K562 (cell line): ENCODE results near the gene MYADML2. TPM values are rescaled to one million over a fixed set of nuclear protein-coding genes. Genes with fewer than 3 reads are reported as not detected.

Experiments used
- AFF4 ChIP-seq: sonication (generic); formaldehyde crosslinking; IDR thresholded peaks from 2 replicates; pipeline ENCODE4 v1.8.0; 2023; ENCODE audit warnings: mild to moderate bottlenecking, missing genetic modification reagents
- BRF2 ChIP-seq: IDR thresholded peaks from 3 replicates; pipeline ENCODE4 v1.6.1; 2011; ENCODE audit warnings: borderline replicate concordance, mild to moderate bottlenecking; ENCODE audit not compliant: insufficient read length, insufficient read depth
- CHD2 ChIP-seq: IDR thresholded peaks from 2 replicates; pipeline ENCODE4 v1.6.1; 2011; ENCODE audit warnings: low read depth, low read length
- GABPB2 ChIP-seq: fragments of 250-450 bp; sonication (Bioruptor Pico); conservative IDR thresholded peaks from 2 replicates; pipeline ENCODE4 v1.5.1; 2021; ENCODE audit warnings: mild to moderate bottlenecking
- HCFC1 ChIP-seq: IDR thresholded peaks from 2 replicates; pipeline ENCODE4 v1.6.1; 2012; ENCODE audit warnings: low read depth, low read length, improper control_type of control experiment
- NR2C2 ChIP-seq, 2 experiments: fragments of 200-800 bp in 1 of 2; sonication (Bioruptor generic) in 1 of 2; sonication (generic) in 1 of 2; formaldehyde crosslinking in 1 of 2; IDR thresholded peaks; 2 replicates each; pipeline versions ENCODE4 v1.6.1 to v1.8.0; 2016 to 2022; ENCODE audit warnings: mild to moderate bottlenecking in 1 of 2, missing compliant biosample characterization in 1 of 2, missing genetic modification characterization in 1 of 2, missing genetic modification reagents in 1 of 2
- NRF1 ChIP-seq, 2 experiments: fragments of 450-650 bp; IDR thresholded peaks in 1 of 2; conservative IDR thresholded peaks in 1 of 2; 2 replicates each; pipeline ENCODE4 v1.6.1; 2014; ENCODE audit warnings: mild to moderate bottlenecking in 2 of 2
- TOE1 ChIP-seq, 2 experiments: fragments of 450-650 bp in 1 of 2; sonication (generic) in 1 of 2; formaldehyde crosslinking in 1 of 2; IDR thresholded peaks; 2 replicates each; pipeline versions ENCODE4 v1.7.1 to v1.8.0; 2016 to 2022; ENCODE audit warnings: borderline replicate concordance in 2 of 2, mild to moderate bottlenecking in 2 of 2, antibody characterized with exemption in 1 of 2, inconsistent platforms in 1 of 2, low read depth in 1 of 2, missing genetic modification reagents in 1 of 2, moderate library complexity in 1 of 2
- YY1 ChIP-seq, 3 experiments: IDR thresholded peaks; 2 replicates each; pipeline ENCODE4 v1.6.1; 2011; ENCODE audit warnings: low read length in 2 of 3, mild to moderate bottlenecking in 2 of 3, moderate library complexity in 2 of 3, borderline replicate concordance in 1 of 3, control low read depth in 1 of 3, low read depth in 1 of 3; ENCODE audit not compliant: insufficient read depth in 3 of 3, insufficient replicate concordance in 2 of 3, control insufficient read depth in 1 of 3, insufficient read length in 1 of 3; ENCODE audit errors: extremely low read depth in 1 of 3
- ZBTB2 ChIP-seq: fragments of 450-650 bp; IDR thresholded peaks from 2 replicates; pipeline ENCODE4 v1.6.1; 2016; ENCODE audit warnings: antibody characterized with exemption
- ZSCAN29 ChIP-seq: fragments of 450-650 bp; IDR thresholded peaks from 2 replicates; pipeline ENCODE4 v1.6.1; 2017
- polyA plus RNA-seq, 8 experiments: library from polyadenylated mRNA; depleted of rRNA in 4 of 8; stranded (reverse) in 5 of 8; unstranded in 3 of 8; fragments of >200 nt; fragmentation: Nextera tagmentation in 2 of 8; fragmentation: Illumina TruSeq in 1 of 8; extraction: Ambion mirVana in 2 of 8; extraction: Trizol in 1 of 8; gene quantifications; 2 replicates each; pipeline versions ENCODE4 v1.2.1 to v1.2.3, GENCODE V29; 2011 to 2014; ENCODE audit warnings: inconsistent platforms in 1 of 8, missing spikeins in 1 of 8
- total RNA-seq, 7 experiments: library from RNA; depleted of rRNA in 6 of 7; stranded (reverse); fragments of >200 nt in 6 of 7; fragmentation: Illumina TruSeq in 2 of 7; extraction: Trizol in 2 of 7; gene quantifications; 2 replicates each; pipeline versions ENCODE4 v1.2.1 to v1.2.3, GENCODE V29; 2011 to 2021; ENCODE audit warnings: low replicate concordance in 1 of 7
- TF ChIP-seq, protein P1 (sequence below), 2 experiments: fragments of 250-450 bp in 1 of 2; fragments of 450-650 bp in 1 of 2; sonication (Bioruptor Pico) in 1 of 2; IDR thresholded peaks; 2 replicates each; pipeline versions ENCODE4 v1.6.1 to v1.8.0; 2016 to 2021; ENCODE audit warnings: mild to moderate bottlenecking in 2 of 2, moderate library complexity in 2 of 2, missing compliant biosample characterization in 1 of 2, missing genetic modification characterization in 1 of 2
- TF ChIP-seq, protein P2 (sequence below): sonication (generic); formaldehyde crosslinking; IDR thresholded peaks from 2 replicates; pipeline ENCODE4 v1.9.0; 2022; ENCODE audit warnings: mild to moderate bottlenecking, missing genetic modification reagents

Gene MYADML2
- total and polyA plus RNA-seq, 9 of the 15 experiments (the other 6 are each of a cell fraction or from before 2014, with no cell fraction given) = not detected

DNA sequence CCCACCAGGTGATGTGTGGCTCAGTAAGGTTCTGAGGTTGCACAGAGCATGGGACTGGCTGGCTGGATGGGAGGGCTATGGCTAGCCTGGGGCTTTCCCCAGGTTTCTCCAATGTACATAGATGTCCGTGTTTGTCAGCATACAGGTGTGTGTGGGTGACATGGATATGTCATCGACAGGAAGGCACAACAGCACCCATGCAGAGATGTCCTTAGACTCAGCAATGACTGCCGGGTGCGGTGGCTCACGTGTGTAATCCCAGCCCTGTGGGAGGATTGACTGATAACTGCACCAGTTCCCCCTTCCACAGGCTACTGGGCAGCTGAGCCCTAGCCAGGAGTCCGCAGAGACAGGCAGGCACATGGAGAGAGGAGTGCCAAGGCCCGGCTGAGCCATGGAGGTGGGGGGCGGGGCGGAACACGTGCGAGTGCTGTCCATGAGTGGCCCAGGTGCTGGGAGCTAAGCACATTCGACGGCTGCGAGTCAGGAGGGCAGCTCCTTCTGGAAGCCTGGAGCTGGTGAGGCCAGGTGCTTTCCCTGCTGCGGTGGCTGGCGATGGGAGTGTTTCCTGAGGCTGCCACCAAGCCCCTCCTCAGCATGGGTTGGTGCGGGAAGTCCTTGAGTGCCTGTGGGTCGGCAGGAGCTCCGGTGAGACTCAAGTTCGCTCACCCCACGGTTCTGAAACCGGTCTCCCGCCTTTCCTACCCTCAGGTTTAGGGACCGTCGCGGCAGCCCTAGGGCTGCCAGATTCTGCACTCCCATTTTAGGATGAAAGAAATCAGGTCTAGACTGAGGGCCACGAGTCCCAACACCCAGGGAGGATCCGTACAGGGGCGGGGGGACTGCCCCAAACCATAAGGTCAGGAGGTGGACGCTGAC is 29.5 kb upstream of the MYADML2 start (continued):
- TF ChIP-seq NRF1 (conservative IDR thresholded peaks at IDR 0.05 in 1 of 2, IDR thresholded peaks at IDR 0.05 in 1 of 2) = 0 out of 4 replicates have a peak, but pooled peaks of 1 of the 2 experiments have one; percentile 5
- no peak for TF ChIP-seq ZSCAN29
- TF ChIP-seq NR2C2 (CRISPR knock-in tag; IDR thresholded peaks at IDR 0.05) = 0 out of 2 replicates have a peak, but pooled peaks have one; percentile 39
- TF ChIP-seq NR2C2 (tag; IDR thresholded peaks at IDR 0.05) = no peak
- TF ChIP-seq, protein P1, sequence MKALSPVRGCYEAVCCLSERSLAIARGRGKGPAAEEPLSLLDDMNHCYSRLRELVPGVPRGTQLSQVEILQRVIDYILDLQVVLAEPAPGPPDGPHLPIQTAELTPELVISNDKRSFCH (CRISPR knock-in tag; IDR thresholded peaks at IDR 0.05) = no peak
- TF ChIP-seq, protein P1 (tag; IDR thresholded peaks at IDR 0.05) = peak; percentile 62
- no peak for TF ChIP-seq BRF2
- 0 out of 2 replicates have a peak, but pooled peaks have one; percentile 25 for TF ChIP-seq ZBTB2
- TF ChIP-seq HCFC1 = no peak
- peak; percentile 40; the same call in 1 of the 2 replicates for TF ChIP-seq CHD2
- 0 out of 2 replicates have a peak, but pooled peaks have one; percentile 28 for TF ChIP-seq TOE1 (IDR thresholded peaks at IDR 0.05; ENCODE audit: borderline replicate concordance)
- no peak for TF ChIP-seq TOE1 (CRISPR knock-in tag; IDR thresholded peaks at IDR 0.05; ENCODE audit: borderline replicate concordance, low read depth)
- 0 out of 2 replicates have a peak, but pooled peaks have one; percentile 83 for TF ChIP-seq AFF4
- TF ChIP-seq, protein P2, sequence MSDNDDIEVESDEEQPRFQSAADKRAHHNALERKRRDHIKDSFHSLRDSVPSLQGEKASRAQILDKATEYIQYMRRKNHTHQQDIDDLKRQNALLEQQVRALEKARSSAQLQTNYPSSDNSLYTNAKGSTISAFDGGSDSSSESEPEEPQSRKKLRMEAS = peak; percentile 98
- peak in 1 of 3 experiments; percentile 7 for TF ChIP-seq YY1 (IDR thresholded peaks at IDR 0.05; ENCODE audit: borderline replicate concordance in 1 of 3, control insufficient read depth in 1 of 3, extremely low read depth in 1 of 3, insufficient read depth in 3 of 3, insufficient read length in 1 of 3, insufficient replicate concordance in 2 of 3, low read depth in 1 of 3, low read length in 2 of 3)
- no peak for TF ChIP-seq GABPB2 (CRISPR knock-in tag)
